ENCODE results near the gene ADISSP. TPM values are rescaled to one million over a fixed set of nuclear protein-coding genes. Genes with fewer than 3 reads are reported as not detected.

Gene ADISSP
- total and polyA plus RNA-seq, 9 of the 15 experiments (the other 6 are each of a cell fraction or from before 2014, with no cell fraction given): 1.4 to 70.6 (median 23.4) TPM

DNA sequence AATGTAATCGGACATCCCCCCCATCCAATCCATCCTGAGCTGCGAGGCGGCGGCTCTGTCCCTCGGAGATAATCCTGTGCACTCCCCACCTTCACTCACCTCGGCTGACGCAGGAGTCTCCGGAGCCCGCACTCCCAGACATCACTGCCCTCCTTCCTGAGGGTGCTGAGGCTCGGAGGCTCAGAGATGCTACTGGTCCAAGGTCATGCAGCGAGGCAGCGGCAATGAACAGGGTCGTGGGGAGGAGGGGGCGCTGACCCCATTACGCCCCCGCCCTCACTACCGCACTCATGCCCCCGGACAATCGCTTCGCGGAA lies 485 bp downstream of the ADISSP start:
- ATAC-seq: peak; percentile 68
- peak; percentile 41 to 78 (median 59) for DNase-seq (ENCODE audit: extremely low read depth in 1 of 4, low spot score in 3 of 4)
- Histone ChIP-seq H3K27me3 (ENCODE audit: control insufficient read depth in 2 of 2, insufficient read depth in 2 of 2, low read length in 2 of 2) (no peaks in the 10 kb centered on the region), H3K4me2 (ENCODE audit: insufficient read depth, low read length) (peak overlapping the region; percentile 81), H3K9me3 (replicated peaks; ENCODE audit: control insufficient read depth, insufficient read depth, low read depth, low read length) (no peaks in the 10 kb centered on the region), H3K9me1 (ENCODE audit: control insufficient read depth, insufficient read depth, low read length) (no peaks in the 10 kb centered on the region), H2AFZ (ENCODE audit: low read depth, low read length) (peak overlapping the region; percentile 89), H3K27ac (ENCODE audit: extremely low read depth, low read depth, low read length) (peak overlapping the region; percentile 66; the same call in 2 of the 3 replicates), H3K4me3 (peak overlapping the region; percentile 60), H3K36me3 (ENCODE audit: control insufficient read depth, insufficient read depth, low read length) (peaks cover 11% of the 10 kb centered on the region; the same call in 2 of the 3 replicates), H3K79me2 (ENCODE audit: control insufficient read depth, insufficient read depth, low read length) (peaks cover 27% of the 10 kb centered on the region), H4K20me1 (replicated peaks; ENCODE audit: control insufficient read depth, insufficient read depth, low read length) (no peaks in the 10 kb centered on the region), H3K4me1 (replicated peaks in 1 of 2; ENCODE audit: control insufficient read depth in 2 of 2, insufficient read depth in 2 of 2, low read length in 2 of 2) (peaks cover 9 to 42% of the 10 kb centered on the region in 2 experiments; a peak in 3 of 5 replicates), H3K9ac (ENCODE audit: insufficient read depth in 1 of 2, low read depth in 2 of 2, low read length in 2 of 2) (peak overlapping the region; percentile 59 to 88; a peak in 3 of 4 replicates)
- CTCF ChIA-PET (ENCODE audit: low intra/inter-chr PET ratio): no interaction called here
- WGBS (ENCODE audit: insufficient coverage, low coverage, missing lambda C conversion rate): 0% methylated on average over 8 of the region's 21 CpGs
- intact Hi-C loops (cut with micrococcal nuclease) (no loop called here), in situ Hi-C loops (cut with MboI) (no loop called here)
- BruUV-seq (replicated peaks): TSS peak; percentile 58
- POLR2A ChIA-PET: interaction anchor here (0.6 to 1.1 kb wide), 4 partner anchors 9 to 1994 kb away, joined by 3 to 5 read pairs (median 4); no protein-coding TSS in a partner anchor
- peak; percentile 48 for FAIRE-seq
- no peak for TF ChIP-seq ZNF124 (CRISPR knock-in tag; IDR thresholded peaks at IDR 0.05)
- peak; percentile 55 for TF ChIP-seq TCF3 (CRISPR knock-in tag; IDR thresholded peaks at IDR 0.05)
- TF ChIP-seq RCOR1 (IDR thresholded peaks at IDR 0.05; ENCODE audit: borderline replicate concordance in 1 of 2, low read depth in 2 of 2, low read length in 2 of 2): peak in 1 of 2 experiments; percentile 51; a peak in 1 of 4 replicates
- no peak for TF ChIP-seq NELFE (IDR thresholded peaks at IDR 0.05; ENCODE audit: insufficient read depth, insufficient read length)
- TF ChIP-seq VEZF1 (CRISPR knock-in tag; IDR thresholded peaks at IDR 0.05): peak; percentile 10
- TF ChIP-seq ZNF740 (CRISPR knock-in tag; IDR thresholded peaks at IDR 0.05): peak; percentile 73; the same call in 1 of the 2 replicates
- no peak for TF ChIP-seq ZNF740 (tag; IDR thresholded peaks at IDR 0.05)
- TF ChIP-seq CEBPG (CRISPR knock-in tag; IDR thresholded peaks at IDR 0.05): 0 out of 2 replicates have a peak, but pooled peaks have one; percentile 11
- no peak for TF ChIP-seq CEBPG (tag; conservative IDR thresholded peaks at IDR 0.05 in 1 of 2, IDR thresholded peaks at IDR 0.05 in 1 of 2)
- TF ChIP-seq TAL1 (IDR thresholded peaks at IDR 0.05): peak; percentile 26; the same call in 1 of the 2 replicates
- 0 out of 2 replicates have a peak, but pooled peaks have one; percentile 56 for TF ChIP-seq ZBTB7A (IDR thresholded peaks at IDR 0.05; ENCODE audit: borderline replicate concordance, control insufficient read depth, low read depth, low read length)
- TF ChIP-seq PRPF4 (IDR thresholded peaks at IDR 0.05; ENCODE audit: insufficient read depth, low read depth, low read length, poor library complexity, severe bottlenecking): no peak
- TF ChIP-seq SIN3A (IDR thresholded peaks at IDR 0.05; ENCODE audit: borderline replicate concordance in 2 of 2, control insufficient read depth in 1 of 2, low read depth in 2 of 2, low read length in 2 of 2): peak in 1 of 2 experiments; percentile 12; a peak in 1 of 4 replicates
- TF ChIP-seq EGR1 (conservative IDR thresholded peaks at IDR 0.05): peak; percentile 59
- TF ChIP-seq ARID1B (IDR thresholded peaks at IDR 0.05): 0 out of 2 replicates have a peak, but pooled peaks have one; percentile 31
- peak; percentile 45 for TF ChIP-seq CBFA2T2 (conservative IDR thresholded peaks at IDR 0.05)

All from K562 (cell line).